ENCODE data around the gene ADAM10.

DNA sequence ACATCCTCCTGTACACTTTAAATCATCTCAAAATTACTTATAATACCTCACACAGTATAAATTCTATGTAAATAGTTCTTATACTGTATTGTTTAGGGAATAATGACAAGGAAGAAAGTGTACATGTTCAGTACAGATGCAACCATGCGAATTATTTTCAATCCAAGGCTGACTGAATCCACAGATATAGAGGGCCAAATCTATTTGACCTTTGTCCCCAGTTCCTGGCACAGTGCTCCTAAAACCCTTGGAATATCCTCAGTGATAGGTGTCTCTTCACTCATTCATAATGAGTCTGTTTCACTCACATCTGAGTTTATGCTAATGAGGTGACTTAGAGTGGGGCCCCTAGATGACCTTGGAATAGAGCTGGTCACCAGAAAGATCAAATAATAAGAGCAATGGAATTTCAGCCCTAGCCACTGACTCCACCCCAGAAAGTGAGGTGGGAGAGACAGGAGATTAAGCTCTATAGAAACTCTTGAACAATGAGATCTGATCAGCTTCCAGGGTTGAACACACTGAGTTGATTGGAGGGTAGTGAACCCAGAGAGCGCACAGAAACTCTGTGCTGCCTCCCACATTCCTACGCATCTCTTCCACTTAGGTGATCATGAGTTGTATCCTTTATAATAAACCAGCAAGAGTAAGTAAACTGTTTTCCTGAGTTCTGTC, 65.3 kb downstream of the ADAM10 start:
- TF ChIP-seq, protein P1, sequence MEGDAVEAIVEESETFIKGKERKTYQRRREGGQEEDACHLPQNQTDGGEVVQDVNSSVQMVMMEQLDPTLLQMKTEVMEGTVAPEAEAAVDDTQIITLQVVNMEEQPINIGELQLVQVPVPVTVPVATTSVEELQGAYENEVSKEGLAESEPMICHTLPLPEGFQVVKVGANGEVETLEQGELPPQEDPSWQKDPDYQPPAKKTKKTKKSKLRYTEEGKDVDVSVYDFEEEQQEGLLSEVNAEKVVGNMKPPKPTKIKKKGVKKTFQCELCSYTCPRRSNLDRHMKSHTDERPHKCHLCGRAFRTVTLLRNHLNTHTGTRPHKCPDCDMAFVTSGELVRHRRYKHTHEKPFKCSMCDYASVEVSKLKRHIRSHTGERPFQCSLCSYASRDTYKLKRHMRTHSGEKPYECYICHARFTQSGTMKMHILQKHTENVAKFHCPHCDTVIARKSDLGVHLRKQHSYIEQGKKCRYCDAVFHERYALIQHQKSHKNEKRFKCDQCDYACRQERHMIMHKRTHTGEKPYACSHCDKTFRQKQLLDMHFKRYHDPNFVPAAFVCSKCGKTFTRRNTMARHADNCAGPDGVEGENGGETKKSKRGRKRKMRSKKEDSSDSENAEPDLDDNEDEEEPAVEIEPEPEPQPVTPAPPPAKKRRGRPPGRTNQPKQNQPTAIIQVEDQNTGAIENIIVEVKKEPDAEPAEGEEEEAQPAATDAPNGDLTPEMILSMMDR (IDR thresholded peaks at IDR 0.05), result no peak
- TF ChIP-seq POLR2A (IDR thresholded peaks at IDR 0.05), result no peak
- TF ChIP-seq POLR2AphosphoS5 (IDR thresholded peaks at IDR 0.05; ENCODE audit: insufficient read depth in 1 of 2, low read depth in 1 of 2), result no peak
